Caco-2 (cell line): Measurements from ENCODE around the gene OSBPL6. TPM values are rescaled to one million over a fixed set of nuclear protein-coding genes. Genes with fewer than 3 reads are reported as not detected.

ENCODE experiments used
- BruUV-seq: library from RNA; stranded (reverse); fragments of 400-500 nt; replicated peaks from 2 replicates; lab custom pipeline; 2021; lab: Mats Ljungman, UMichigan
- CTCF ChIA-PET: fragments of 300-600 bp; sonication (Branson Sonifier 250); formaldehyde crosslinking; loops from one replicate; lab custom pipeline; 2022; ENCODE audit warnings: antibody characterized with exemption; lab: Charles Lee
- POLR2A ChIA-PET: fragments of 300-600 bp; sonication (Branson Sonifier 250); formaldehyde crosslinking; loops from one replicate; lab custom pipeline; 2022; ENCODE audit warnings: antibody characterized with exemption; lab: Charles Lee
- DNase-seq, 2 experiments: peaks; one replicate each; pipeline versions ENCODE4 v3.0.0 to v3.0.0-alpha.2; 2020 to 2022
- H3K27me3 ChIP-seq: replicated peaks from 2 replicates; pipeline ENCODE4 v1.6.0; 2011; ENCODE audit warnings: low read length; ENCODE audit not compliant: control insufficient read depth, insufficient read depth
- H3K36me3 ChIP-seq: 2 replicates; pipeline ENCODE4 v1.5.1; 2011; ENCODE audit warnings: low read length; ENCODE audit not compliant: control insufficient read depth, insufficient read depth
- H3K4me1 ChIP-seq: fragments of 250-450 bp; sonication (Bioruptor Pico); 2 replicates; pipeline ENCODE4 v1.5.1; 2020; ENCODE audit warnings: mild to moderate bottlenecking
- H3K4me3 ChIP-seq: 2 replicates; pipeline ENCODE4 v1.5.1; 2011; ENCODE audit warnings: low read depth, mild to moderate bottlenecking, control low read depth, low read length
- H3K9me3 ChIP-seq: fragments of 250-450 bp; sonication (Bioruptor Pico); 2 replicates; pipeline ENCODE4 v1.5.1; 2020; ENCODE audit warnings: mild to moderate bottlenecking, moderate library complexity
- H3K27ac Mint-ChIP-seq: one replicate; pipeline ENCODE4 v1.8.0; 2022; ENCODE audit warnings: mixed read lengths; ENCODE audit not compliant: unreplicated experiment
- H3K27me3 Mint-ChIP-seq: one replicate; pipeline ENCODE4 v1.8.0; 2022; ENCODE audit warnings: mixed read lengths; ENCODE audit not compliant: insufficient read depth, unreplicated experiment
- H3K36me3 Mint-ChIP-seq: one replicate; pipeline ENCODE4 v1.8.0; 2022; ENCODE audit warnings: mild to moderate bottlenecking, mixed read lengths; ENCODE audit not compliant: insufficient read depth, unreplicated experiment
- H3K4me1 Mint-ChIP-seq: one replicate; pipeline ENCODE4 v1.8.0; 2022; ENCODE audit warnings: low read depth, mixed read lengths; ENCODE audit not compliant: unreplicated experiment
- H3K4me3 Mint-ChIP-seq: one replicate; pipeline ENCODE4 v1.8.0; 2022; ENCODE audit warnings: mild to moderate bottlenecking, moderate library complexity, mixed read lengths; ENCODE audit not compliant: unreplicated experiment
- H3K9me3 Mint-ChIP-seq: one replicate; pipeline ENCODE4 v1.8.0; 2022; ENCODE audit warnings: mixed read lengths; ENCODE audit not compliant: unreplicated experiment
- CTCF ChIP-seq, 2 experiments: fragments of 200-600 bp in 1 of 2; IDR thresholded peaks; 1 replicate in 1 of 2; 2 replicates in 1 of 2; pipeline versions ENCODE4 v1.5.1 to v1.8.0; 2011 to 2022; ENCODE audit warnings: antibody characterized with exemption in 1 of 2, control low read depth in 1 of 2, inconsistent platforms in 1 of 2, low read depth in 1 of 2, low read length in 1 of 2, mild to moderate bottlenecking in 1 of 2, moderate library complexity in 1 of 2; ENCODE audit not compliant: insufficient read depth in 1 of 2, severe bottlenecking in 1 of 2, unreplicated experiment in 1 of 2
- intact Hi-C: fragments of 100-400 bp; cut with micrococcal nuclease; formaldehyde crosslinking; loops from one replicate; pipeline ENCODE4 v1.10.0; 2022; ENCODE audit not compliant: unreplicated experiment
- total RNA-seq: library from RNA; stranded (reverse); gene quantifications from 2 replicates; pipeline ENCODE4 v1.2.3, GENCODE V29; 2022

OSBPL6 gene
- total RNA-seq, 1 experiment from 2014 or later, result 1.5 TPM

DNA sequence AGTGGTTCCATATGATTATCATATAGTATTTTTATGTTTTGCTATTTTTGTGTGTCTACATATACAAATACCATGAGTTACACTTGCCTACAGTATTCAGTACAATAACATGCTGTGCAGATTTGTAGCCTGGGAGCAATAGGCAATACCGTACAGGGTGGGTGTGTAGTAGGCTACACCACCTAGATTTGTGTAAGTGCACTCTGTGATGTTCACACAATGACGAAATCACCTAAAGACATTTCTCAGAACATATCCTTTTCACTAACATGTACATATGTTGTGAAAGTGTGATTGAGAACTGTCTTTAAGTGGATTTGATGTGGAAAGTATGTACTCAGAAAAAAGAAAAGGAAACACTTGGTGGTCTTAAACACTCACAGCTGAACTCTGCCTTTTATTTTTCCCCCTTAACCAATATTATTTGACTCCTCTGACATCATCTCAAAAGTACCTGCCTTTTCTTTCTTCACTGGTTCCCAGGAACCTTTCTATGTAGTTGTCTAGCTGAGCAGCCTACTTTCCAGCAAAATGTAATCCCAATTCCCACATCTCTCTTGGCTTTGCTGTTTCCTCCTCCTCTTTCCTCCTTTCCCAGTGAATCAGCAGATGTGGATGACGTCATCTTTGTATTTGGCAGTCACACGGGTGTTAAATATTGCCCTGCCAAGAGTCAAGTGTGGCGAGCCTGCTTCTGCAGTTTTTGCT lies 47.7 kb downstream of the OSBPL6 start:
- intact Hi-C loops, result no loop called here
- Mint-ChIP-seq H3K27me3 (peaks cover 8% of the 10 kb centered on the region), H3K4me1 (no peaks in the 10 kb centered on the region), H3K4me3 (no peak overlapping the region), H3K9me3 (no peaks in the 10 kb centered on the region), H3K36me3 (no peaks in the 10 kb centered on the region), H3K27ac (no peak overlapping the region)
- ChIA-PET CTCF (no interaction called here), POLR2A (no interaction called here)
- DNase-seq, result no peak
- H3K4me1 ChIP-seq, result no peaks in the 10 kb centered on the region
- no peak overlapping the region for H3K4me3 ChIP-seq
- no peaks in the 10 kb centered on the region for H3K36me3 ChIP-seq
- H3K9me3 ChIP-seq, result no peaks in the 10 kb centered on the region
- BruUV-seq, result no TSS peak
- no peaks in the 10 kb centered on the region for H3K27me3 ChIP-seq
- TF ChIP-seq CTCF (IDR thresholded peaks at IDR 0.05; ENCODE audit: insufficient read depth in 1 of 2, low read depth in 1 of 2, low read length in 1 of 2, severe bottlenecking in 1 of 2, unreplicated experiment in 1 of 2), result no peak

GRCh38 chr2:178242552-178242883 lies 48.2 kb downstream of the OSBPL6 start:
- Histone ChIP-seq H3K4me3 (no peak overlapping the region), H3K9me3 (no peaks in the 10 kb centered on the region), H3K4me1 (no peaks in the 10 kb centered on the region), H3K27me3 (no peaks in the 10 kb centered on the region), H3K36me3 (no peaks in the 10 kb centered on the region)
- ChIA-PET CTCF (no interaction called here), POLR2A (no interaction called here)
- Mint-ChIP-seq H3K27ac (no peak overlapping the region), H3K27me3 (peaks cover 5% of the 10 kb centered on the region), H3K36me3 (no peaks in the 10 kb centered on the region), H3K9me3 (no peaks in the 10 kb centered on the region), H3K4me1 (no peaks in the 10 kb centered on the region), H3K4me3 (no peak overlapping the region)
- BruUV-seq, result no TSS peak
- intact Hi-C loops, result no loop called here
- no peak for DNase-seq
- no peak for TF ChIP-seq CTCF (IDR thresholded peaks at IDR 0.05; ENCODE audit: insufficient read depth in 1 of 2, low read depth in 1 of 2, low read length in 1 of 2, severe bottlenecking in 1 of 2, unreplicated experiment in 1 of 2)

DNA sequence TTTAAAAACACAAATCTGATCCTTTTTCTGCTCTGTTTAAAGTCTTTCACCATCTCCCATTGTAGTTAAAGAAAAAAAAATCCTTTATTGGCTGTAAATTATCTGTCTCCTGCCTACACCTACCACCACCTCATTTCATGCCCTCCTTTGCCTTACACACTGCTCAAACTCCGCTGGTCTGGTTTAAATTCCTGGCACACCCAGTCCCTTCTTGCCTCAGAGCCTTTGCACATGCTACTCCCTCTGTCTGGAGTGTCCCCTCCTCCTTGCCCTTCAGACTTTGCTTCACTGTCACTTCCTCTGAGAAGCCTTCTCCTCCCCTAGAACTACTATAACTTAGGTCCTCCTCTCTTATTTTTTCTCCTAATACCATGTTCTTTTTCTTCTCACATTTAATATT lies 49.6 kb downstream of the OSBPL6 start:
- Histone ChIP-seq H3K4me3 (no peak overlapping the region), H3K27me3 (no peaks in the 10 kb centered on the region), H3K9me3 (no peaks in the 10 kb centered on the region), H3K36me3 (no peaks in the 10 kb centered on the region), H3K4me1 (no peaks in the 10 kb centered on the region)
- no peaks in the 10 kb centered on the region for H3K4me1 Mint-ChIP-seq
- H3K27ac Mint-ChIP-seq, result no peak overlapping the region
- H3K27me3 Mint-ChIP-seq, result peaks cover 5% of the 10 kb centered on the region
- H3K36me3 Mint-ChIP-seq, result no peaks in the 10 kb centered on the region
- H3K9me3 Mint-ChIP-seq, result no peaks in the 10 kb centered on the region
- no peak for TF ChIP-seq CTCF (IDR thresholded peaks at IDR 0.05; ENCODE audit: insufficient read depth in 1 of 2, low read depth in 1 of 2, low read length in 1 of 2, severe bottlenecking in 1 of 2, unreplicated experiment in 1 of 2)
- no peak for DNase-seq
- ChIA-PET POLR2A (no interaction called here), CTCF (no interaction called here)
- no TSS peak for BruUV-seq
- no peak overlapping the region for H3K4me3 Mint-ChIP-seq
- intact Hi-C loops, result no loop called here
